Activated T-helper 17 cell treated with anti-CD3 and anti-CD28 coated beads, Interleukin-2, amount 50 U/mL, for 72 hours (primary cell): ENCODE results near the gene RNF112. TPM values are rescaled to one million over a fixed set of nuclear protein-coding genes. Genes with fewer than 3 reads are reported as not detected.
"Not testable (repeated sequence)": the region's sequence is repeated elsewhere in the genome, so short reads cannot be mapped to it uniquely, and the experiment has no call there.

Experiments used
- ATAC-seq: fragments of 150-1000 bp; cut with Tn5 transposase; replicated peaks from 2 replicates; pipeline ENCODE4 v1.10.0; 2021; ENCODE audit warnings: mild to moderate bottlenecking, moderate library complexity
- H3K27ac Mint-ChIP-seq: one replicate; pipeline ENCODE4 v1.8.0; 2022; ENCODE audit warnings: mixed read lengths
- H3K27me3 Mint-ChIP-seq: one replicate; pipeline ENCODE4 v1.8.0; 2022; ENCODE audit warnings: mixed read lengths
- H3K36me3 Mint-ChIP-seq: one replicate; pipeline ENCODE4 v1.8.0; 2022; ENCODE audit warnings: low read depth, mild to moderate bottlenecking, mixed read lengths
- H3K4me1 Mint-ChIP-seq: one replicate; pipeline ENCODE4 v1.8.0; 2022; ENCODE audit warnings: mixed read lengths
- H3K4me3 Mint-ChIP-seq: one replicate; pipeline ENCODE4 v1.8.0; 2022; ENCODE audit warnings: mild to moderate bottlenecking, mixed read lengths
- H3K9me3 Mint-ChIP-seq: one replicate; pipeline ENCODE4 v1.8.0; 2022; ENCODE audit warnings: mixed read lengths
- total RNA-seq, 2 donors: library from RNA; stranded (reverse); gene quantifications; one replicate each; pipeline ENCODE4 v1.2.3, GENCODE V29; 2022

RNF112 gene
- total RNA-seq, 2 donors from 2014 or later, result 0.56 to 3.1 TPM

GRCh38 chr17:19456016-19456927, 45.2 kb downstream of the RNF112 start:
- no peak overlapping the region for H3K4me3 Mint-ChIP-seq
- H3K9me3 Mint-ChIP-seq, result no peaks in the 10 kb centered on the region
- H3K4me1 Mint-ChIP-seq, result peaks cover 4% of the 10 kb centered on the region
- no peak overlapping the region for H3K27ac Mint-ChIP-seq
- H3K27me3 Mint-ChIP-seq, result peaks cover 4% of the 10 kb centered on the region
- no peak for ATAC-seq
- H3K36me3 Mint-ChIP-seq, result no peaks in the 10 kb centered on the region

- Mint-ChIP-seq H3K4me3 (no peak overlapping the region), H3K9me3 (no peaks in the 10 kb centered on the region), H3K27ac (no peak overlapping the region), H3K27me3 (peaks cover 2% of the 10 kb centered on the region), H3K4me1 (peaks cover 4% of the 10 kb centered on the region), H3K36me3 (no peaks in the 10 kb centered on the region)
- no peak for ATAC-seq
Measured at GRCh38 chr17:19457046-19457445, 46.0 kb downstream of the RNF112 start.

- Mint-ChIP-seq H3K36me3 (no peaks in the 10 kb centered on the region), H3K27ac (no peak overlapping the region), H3K9me3 (no peaks in the 10 kb centered on the region), H3K27me3 (no peaks in the 10 kb centered on the region), H3K4me3 (no peak overlapping the region), H3K4me1 (peaks cover 9% of the 10 kb centered on the region)
- ATAC-seq, result no peak
Measured at GRCh38 chr17:19457830-19458271, 46.8 kb downstream of the RNF112 start.

GRCh38 chr17:19458481-19458880, 47.4 kb downstream of the RNF112 start:
- H3K4me3 Mint-ChIP-seq, H3K36me3 Mint-ChIP-seq, H3K9me3 Mint-ChIP-seq, H3K27ac Mint-ChIP-seq, H3K27me3 Mint-ChIP-seq, ATAC-seq: not testable (repeated sequence)
- H3K4me1 Mint-ChIP-seq, result peaks cover 15% of the 10 kb centered on the region

- peaks cover 15% of the 10 kb centered on the region for H3K4me1 Mint-ChIP-seq
- H3K9me3 Mint-ChIP-seq, ATAC-seq, H3K4me3 Mint-ChIP-seq, H3K27ac Mint-ChIP-seq, H3K36me3 Mint-ChIP-seq, H3K27me3 Mint-ChIP-seq: not testable (repeated sequence)
Measured at GRCh38 chr17:19459018-19459655, 48.1 kb downstream of the RNF112 start.

GRCh38 chr17:19460700-19461099, 49.7 kb downstream of the RNF112 start:
- Mint-ChIP-seq H3K27ac (no peak overlapping the region), H3K9me3 (no peaks in the 10 kb centered on the region), H3K36me3 (no peaks in the 10 kb centered on the region), H3K4me3 (no peak overlapping the region), H3K27me3 (no peaks in the 10 kb centered on the region), H3K4me1 (peaks cover 15% of the 10 kb centered on the region)
- no peak for ATAC-seq

GRCh38 chr17:19461116-19461515, 50.1 kb downstream of the RNF112 start:
- Mint-ChIP-seq H3K27me3 (no peaks in the 10 kb centered on the region), H3K27ac (no peak overlapping the region), H3K9me3 (no peaks in the 10 kb centered on the region), H3K4me3 (no peak overlapping the region), H3K4me1 (peaks cover 15% of the 10 kb centered on the region), H3K36me3 (no peaks in the 10 kb centered on the region)
- ATAC-seq, result no peak

- H3K27ac Mint-ChIP-seq, result no peak overlapping the region
- no peak for ATAC-seq
- peaks cover 15% of the 10 kb centered on the region for H3K4me1 Mint-ChIP-seq
- no peak overlapping the region for H3K4me3 Mint-ChIP-seq
- H3K36me3 Mint-ChIP-seq, result no peaks in the 10 kb centered on the region
- no peaks in the 10 kb centered on the region for H3K9me3 Mint-ChIP-seq
- no peaks in the 10 kb centered on the region for H3K27me3 Mint-ChIP-seq
Measured at GRCh38 chr17:19461681-19462080, 50.6 kb downstream of the RNF112 start.

GRCh38 chr17:19462456-19463035, 51.5 kb downstream of the RNF112 start:
- not testable (repeated sequence) for H3K36me3 Mint-ChIP-seq, H3K27me3 Mint-ChIP-seq, H3K9me3 Mint-ChIP-seq, ATAC-seq
- Mint-ChIP-seq H3K4me3 (peak overlapping the region; percentile 22), H3K27ac (peak overlapping the region; percentile 67), H3K4me1 (peaks cover 12% of the 10 kb centered on the region)

GRCh38 chr17:19464031-19465026, 53.3 kb downstream of the RNF112 start:
- Mint-ChIP-seq H3K27ac (no peak overlapping the region), H3K4me1 (peaks cover 12% of the 10 kb centered on the region), H3K9me3 (no peaks in the 10 kb centered on the region), H3K36me3 (no peaks in the 10 kb centered on the region), H3K4me3 (no peak overlapping the region), H3K27me3 (no peaks in the 10 kb centered on the region)
- no peak for ATAC-seq

Other genes with a start within 250 kb of the RNF112 start
- 10 to 100 TPM in 1 of 2 donors, 1 to 10 TPM in 1; 8.4 to 13.4 TPM for gene EPN2, start 173.9 kb upstream of the RNF112 start, total RNA-seq
- 1 to 10 TPM; 2.8 to 3.4 TPM for gene B9D1, start 48.5 kb upstream of the RNF112 start, total RNA-seq
- gene MAPK7, start 32.7 kb upstream of the RNF112 start, total RNA-seq, result 10 to 100 TPM; 22.1 to 39.3 TPM
- gene MFAP4, start 24.0 kb upstream of the RNF112 start, total RNA-seq, result not detected
- under 1 TPM; 0.19 to 0.58 TPM for gene SLC47A1, start 122.6 kb downstream of the RNF112 start, total RNA-seq
- gene ALDH3A2, start 237.5 kb downstream of the RNF112 start, total RNA-seq, result 10 to 100 TPM; 14.9 to 26.7 TPM